HL-60 (cell line): ENCODE results near the gene PHLDB2.

Source experiments
- DNase-seq, 2 experiments: peaks; one replicate each; pipeline ENCODE4 v3.0.0-alpha.2; 2010 to 2020; ENCODE audit warnings: low read depth in 1 of 2, low spot score in 1 of 2
- H3K27ac ChIP-seq: fragments of 250-450 bp; sonication (Bioruptor Pico); replicated peaks from 2 replicates; pipeline ENCODE4 v1.5.1; 2020; ENCODE audit warnings: mild to moderate bottlenecking, moderate library complexity
- H3K27me3 ChIP-seq: fragments of 250-450 bp; sonication (Bioruptor Pico); 2 replicates; pipeline ENCODE4 v1.5.1; 2021; ENCODE audit warnings: mild to moderate bottlenecking, moderate library complexity; ENCODE audit not compliant: insufficient read depth, poor library complexity, severe bottlenecking
- H3K4me3 ChIP-seq: replicated peaks from 2 replicates; pipeline ENCODE4 v1.5.1; 2011; ENCODE audit warnings: mild to moderate bottlenecking, control low read depth, low read length; ENCODE audit not compliant: insufficient read depth
- GABPA ChIP-seq: IDR thresholded peaks from 2 replicates; pipeline ENCODE4 v1.6.1; 2012; ENCODE audit warnings: low read depth
- POLR2AphosphoS5 ChIP-seq: IDR thresholded peaks from 2 replicates; pipeline ENCODE4 v1.6.1; 2012; ENCODE audit warnings: low read depth
- SPI1 ChIP-seq: IDR thresholded peaks from 2 replicates; pipeline ENCODE4 v1.6.1; 2012; ENCODE audit warnings: low read depth, mild to moderate bottlenecking, borderline replicate concordance
- TF ChIP-seq, protein P1 (sequence below): IDR thresholded peaks from 2 replicates; pipeline ENCODE4 v1.6.1; 2012; ENCODE audit warnings: low read depth; ENCODE audit not compliant: insufficient replicate concordance
- TF ChIP-seq, protein P2 (sequence below): IDR thresholded peaks from one replicate; pipeline ENCODE4 v1.5.1; 2011; ENCODE audit warnings: low read length, control low read depth, inconsistent platforms; ENCODE audit not compliant: insufficient read depth

The PHLDB2 gene

DNA sequence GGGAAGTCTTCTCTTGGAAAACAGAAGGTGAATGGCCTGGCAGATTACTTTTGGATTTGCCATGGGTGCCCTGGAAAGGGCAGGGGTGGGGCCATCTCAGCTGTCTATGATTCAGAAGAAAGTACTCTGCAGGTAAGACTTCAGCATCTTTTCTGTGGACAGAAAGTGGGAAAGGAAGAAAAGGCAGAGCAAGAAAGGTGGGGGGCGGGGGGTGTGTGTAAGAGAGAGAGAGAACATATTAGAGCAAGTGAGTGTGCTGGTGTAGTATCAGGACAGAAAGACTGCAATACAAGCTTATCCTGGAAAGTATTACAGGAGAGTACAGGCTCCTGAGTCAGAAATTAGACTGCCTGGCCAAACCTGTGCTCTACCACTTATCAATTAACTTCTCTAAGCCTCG lies 145.1 kb downstream of the PHLDB2 start:
- TF ChIP-seq POLR2AphosphoS5, result no peak
- no peak for TF ChIP-seq GABPA
- TF ChIP-seq, protein P1, sequence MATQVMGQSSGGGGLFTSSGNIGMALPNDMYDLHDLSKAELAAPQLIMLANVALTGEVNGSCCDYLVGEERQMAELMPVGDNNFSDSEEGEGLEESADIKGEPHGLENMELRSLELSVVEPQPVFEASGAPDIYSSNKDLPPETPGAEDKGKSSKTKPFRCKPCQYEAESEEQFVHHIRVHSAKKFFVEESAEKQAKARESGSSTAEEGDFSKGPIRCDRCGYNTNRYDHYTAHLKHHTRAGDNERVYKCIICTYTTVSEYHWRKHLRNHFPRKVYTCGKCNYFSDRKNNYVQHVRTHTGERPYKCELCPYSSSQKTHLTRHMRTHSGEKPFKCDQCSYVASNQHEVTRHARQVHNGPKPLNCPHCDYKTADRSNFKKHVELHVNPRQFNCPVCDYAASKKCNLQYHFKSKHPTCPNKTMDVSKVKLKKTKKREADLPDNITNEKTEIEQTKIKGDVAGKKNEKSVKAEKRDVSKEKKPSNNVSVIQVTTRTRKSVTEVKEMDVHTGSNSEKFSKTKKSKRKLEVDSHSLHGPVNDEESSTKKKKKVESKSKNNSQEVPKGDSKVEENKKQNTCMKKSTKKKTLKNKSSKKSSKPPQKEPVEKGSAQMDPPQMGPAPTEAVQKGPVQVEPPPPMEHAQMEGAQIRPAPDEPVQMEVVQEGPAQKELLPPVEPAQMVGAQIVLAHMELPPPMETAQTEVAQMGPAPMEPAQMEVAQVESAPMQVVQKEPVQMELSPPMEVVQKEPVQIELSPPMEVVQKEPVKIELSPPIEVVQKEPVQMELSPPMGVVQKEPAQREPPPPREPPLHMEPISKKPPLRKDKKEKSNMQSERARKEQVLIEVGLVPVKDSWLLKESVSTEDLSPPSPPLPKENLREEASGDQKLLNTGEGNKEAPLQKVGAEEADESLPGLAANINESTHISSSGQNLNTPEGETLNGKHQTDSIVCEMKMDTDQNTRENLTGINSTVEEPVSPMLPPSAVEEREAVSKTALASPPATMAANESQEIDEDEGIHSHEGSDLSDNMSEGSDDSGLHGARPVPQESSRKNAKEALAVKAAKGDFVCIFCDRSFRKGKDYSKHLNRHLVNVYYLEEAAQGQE, result no peak
- TF ChIP-seq, protein P2, sequence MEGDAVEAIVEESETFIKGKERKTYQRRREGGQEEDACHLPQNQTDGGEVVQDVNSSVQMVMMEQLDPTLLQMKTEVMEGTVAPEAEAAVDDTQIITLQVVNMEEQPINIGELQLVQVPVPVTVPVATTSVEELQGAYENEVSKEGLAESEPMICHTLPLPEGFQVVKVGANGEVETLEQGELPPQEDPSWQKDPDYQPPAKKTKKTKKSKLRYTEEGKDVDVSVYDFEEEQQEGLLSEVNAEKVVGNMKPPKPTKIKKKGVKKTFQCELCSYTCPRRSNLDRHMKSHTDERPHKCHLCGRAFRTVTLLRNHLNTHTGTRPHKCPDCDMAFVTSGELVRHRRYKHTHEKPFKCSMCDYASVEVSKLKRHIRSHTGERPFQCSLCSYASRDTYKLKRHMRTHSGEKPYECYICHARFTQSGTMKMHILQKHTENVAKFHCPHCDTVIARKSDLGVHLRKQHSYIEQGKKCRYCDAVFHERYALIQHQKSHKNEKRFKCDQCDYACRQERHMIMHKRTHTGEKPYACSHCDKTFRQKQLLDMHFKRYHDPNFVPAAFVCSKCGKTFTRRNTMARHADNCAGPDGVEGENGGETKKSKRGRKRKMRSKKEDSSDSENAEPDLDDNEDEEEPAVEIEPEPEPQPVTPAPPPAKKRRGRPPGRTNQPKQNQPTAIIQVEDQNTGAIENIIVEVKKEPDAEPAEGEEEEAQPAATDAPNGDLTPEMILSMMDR, result no peak
- no peak for TF ChIP-seq SPI1
- H3K27ac ChIP-seq, result no peak overlapping the region
- H3K27me3 ChIP-seq, result peaks cover 12% of the 10 kb centered on the region
- H3K4me3 ChIP-seq, result no peak overlapping the region
- no peak for DNase-seq

DNA sequence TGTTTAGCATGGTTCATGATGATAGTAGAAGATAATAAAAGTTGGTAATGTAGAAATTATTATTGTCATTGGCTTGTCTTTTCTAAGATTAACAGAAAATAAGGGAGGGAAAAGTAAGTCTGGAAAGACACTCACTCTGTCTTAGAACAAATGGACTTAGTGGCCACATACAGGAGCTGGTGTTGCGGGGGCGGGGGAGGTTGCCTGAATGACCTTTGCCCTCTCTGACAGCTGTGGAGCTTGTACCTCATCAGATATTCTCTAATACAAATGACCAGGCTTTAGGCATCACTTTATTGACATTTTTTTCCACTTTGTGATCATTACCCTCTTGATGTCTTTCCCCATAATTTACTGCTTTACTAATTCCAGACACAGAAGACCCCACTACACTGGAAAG lies 145.6 kb downstream of the PHLDB2 start:
- DNase-seq, result no peak
- H3K4me3 ChIP-seq, result no peak overlapping the region
- H3K27me3 ChIP-seq, result peaks cover 8% of the 10 kb centered on the region
- H3K27ac ChIP-seq, result no peak overlapping the region
- TF ChIP-seq, protein P2, result no peak
- no peak for TF ChIP-seq GABPA

DNA sequence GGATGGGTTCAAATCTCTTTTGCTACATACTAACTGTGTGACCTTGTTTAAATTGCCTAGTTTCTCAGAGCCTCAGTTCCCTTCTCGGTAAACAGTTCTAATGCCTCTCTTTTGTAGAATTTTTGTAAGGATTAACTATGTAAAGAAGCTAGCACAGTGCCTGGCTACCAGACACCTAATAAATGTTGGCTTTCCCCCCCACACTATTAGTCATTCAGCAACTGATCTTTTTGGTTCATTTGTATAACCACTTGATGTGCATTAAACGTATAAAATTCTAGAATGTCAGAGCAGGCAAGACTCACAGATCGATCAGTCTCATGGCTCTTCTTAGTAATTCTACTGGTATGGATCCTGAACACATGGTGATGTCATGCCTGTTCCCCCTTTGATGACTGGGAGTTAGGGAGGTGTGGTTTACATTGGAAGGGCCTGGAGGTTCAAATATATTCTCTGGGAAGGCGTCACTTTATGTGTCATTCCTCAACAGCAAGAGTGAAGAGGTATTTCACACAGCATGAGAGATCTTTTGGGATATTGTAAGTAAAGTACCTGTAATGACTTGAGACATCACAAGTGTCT lies 146.1 kb downstream of the PHLDB2 start:
- TF ChIP-seq, protein P1, result no peak
- TF ChIP-seq POLR2AphosphoS5, result no peak
- TF ChIP-seq, protein P2, result no peak
- TF ChIP-seq GABPA, result no peak
- TF ChIP-seq SPI1, result no peak
- H3K4me3 ChIP-seq, result no peak overlapping the region
- no peak overlapping the region for H3K27ac ChIP-seq
- H3K27me3 ChIP-seq, result peaks cover 3% of the 10 kb centered on the region
- no peak for DNase-seq

DNA sequence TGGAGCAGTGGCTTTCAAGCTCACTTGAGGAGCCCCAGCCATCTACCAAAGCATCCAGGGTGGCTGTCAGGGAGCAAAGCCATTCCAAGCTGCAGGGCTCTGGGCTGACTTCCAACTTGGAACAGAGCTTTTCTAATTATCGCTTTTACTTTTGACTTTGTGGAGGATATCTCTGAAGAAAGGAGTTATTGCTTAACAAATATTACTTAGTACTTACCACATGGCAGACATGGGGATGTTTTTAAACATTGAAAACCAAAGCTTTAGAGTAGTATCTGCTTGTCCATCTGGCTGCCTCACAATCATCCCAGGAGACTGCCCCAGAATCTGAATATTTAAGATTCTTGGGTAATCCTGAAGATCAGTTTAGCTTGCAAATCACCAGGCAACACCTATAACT lies 148.6 kb downstream of the PHLDB2 start:
- no peak for DNase-seq
- Histone ChIP-seq H3K4me3 (no peak overlapping the region), H3K27me3 (peaks cover 3% of the 10 kb centered on the region), H3K27ac (no peak overlapping the region)
- TF ChIP-seq SPI1, result no peak
- TF ChIP-seq POLR2AphosphoS5, result no peak
- TF ChIP-seq GABPA, result no peak
- TF ChIP-seq, protein P1, result no peak
- TF ChIP-seq, protein P2, result no peak
